Neural progenitor cell (in vitro differentiated cells): ENCODE measurements around the gene CSK. TPM values are rescaled to one million over a fixed set of nuclear protein-coding genes. Genes with fewer than 3 reads are reported as not detected.
A peak's percentile ranks its signal among the peaks of the same experiment; 100 is the strongest.

Experiments used
- DNase-seq: peaks from one replicate; pipeline ENCODE4 v3.0.0-alpha.2; 2016; ENCODE audit warnings: low spot score
- H2AFZ ChIP-seq: fragments of 200-600 bp; sonication (generic); replicated peaks from 2 replicates; pipeline ENCODE4 v1.6.1; 2016; ENCODE audit warnings: antibody characterized with exemption
- H3F3A ChIP-seq: fragments of 200-600 bp; sonication (generic); 2 replicates; pipeline ENCODE4 v1.6.1; 2016; ENCODE audit warnings: antibody characterized with exemption, low read depth
- H3K27ac ChIP-seq: fragments of 200-600 bp; sonication (generic); 2 replicates; pipeline ENCODE4 v1.5.1; 2016; ENCODE audit warnings: mild to moderate bottlenecking
- H3K27me3 ChIP-seq: fragments of 200-600 bp; sonication (generic); 2 replicates; pipeline ENCODE4 v1.6.1; 2016; ENCODE audit warnings: mild to moderate bottlenecking, moderate library complexity
- H3K36me3 ChIP-seq: fragments of 200-600 bp; sonication (generic); 2 replicates; pipeline ENCODE4 v1.5.1; 2016
- H3K4me1 ChIP-seq: fragments of 200-600 bp; sonication (generic); 2 replicates; pipeline ENCODE4 v1.6.1; 2016; ENCODE audit warnings: mixed run types
- H3K4me2 ChIP-seq: fragments of 200-600 bp; sonication (generic); 2 replicates; pipeline ENCODE4 v1.6.1; 2016
- H3K4me3 ChIP-seq: fragments of 200-600 bp; sonication (generic); 2 replicates; pipeline ENCODE4 v1.5.1; 2016
- H3K79me2 ChIP-seq: fragments of 200-600 bp; sonication (generic); 2 replicates; pipeline ENCODE4 v1.6.1; 2016; ENCODE audit warnings: low read depth
- H3K9ac ChIP-seq: fragments of 200-600 bp; sonication (generic); 2 replicates; pipeline ENCODE4 v1.6.1; 2016
- H3K9me3 ChIP-seq: fragments of 200-600 bp; sonication (generic); 2 replicates; pipeline ENCODE4 v1.5.1; 2016; ENCODE audit warnings: low read depth
- H4K20me1 ChIP-seq: fragments of 200-600 bp; sonication (generic); 2 replicates; pipeline ENCODE4 v1.6.1; 2016; ENCODE audit warnings: low read depth
- H3K27ac Mint-ChIP-seq: 3 replicates; pipeline ENCODE4 v1.8.0; 2021; ENCODE audit warnings: mixed read lengths
- H3K27me3 Mint-ChIP-seq: 2 replicates; pipeline ENCODE4 v1.8.0; 2022; ENCODE audit warnings: low read depth, mild to moderate bottlenecking, inconsistent platforms, moderate library complexity, mixed read lengths; ENCODE audit not compliant: insufficient read depth
- H3K36me3 Mint-ChIP-seq: 3 replicates; pipeline ENCODE4 v1.8.0; 2021; ENCODE audit warnings: mixed read lengths
- H3K4me1 Mint-ChIP-seq: 3 replicates; pipeline ENCODE4 v1.8.0; 2021; ENCODE audit warnings: mixed read lengths
- H3K4me3 Mint-ChIP-seq: 3 replicates; pipeline ENCODE4 v1.8.0; 2021; ENCODE audit warnings: mild to moderate bottlenecking, moderate library complexity, mixed read lengths
- H3K9me3 Mint-ChIP-seq: 3 replicates; pipeline ENCODE4 v1.8.0; 2020; ENCODE audit warnings: mixed read lengths
- CTCF ChIP-seq: fragments of 200-600 bp; sonication (generic); IDR thresholded peaks from 2 replicates; pipeline ENCODE4 v1.5.1; 2017; ENCODE audit warnings: antibody characterized with exemption, mild to moderate bottlenecking
- EZH2 ChIP-seq: fragments of 200-600 bp; sonication (generic); IDR thresholded peaks from 2 replicates; pipeline ENCODE4 v1.6.1; 2017; ENCODE audit warnings: antibody characterized with exemption, mild to moderate bottlenecking, moderate library complexity
- EZH2phosphoT487 ChIP-seq: fragments of 200-600 bp; sonication (generic); IDR thresholded peaks from 2 replicates; pipeline ENCODE4 v1.6.1; 2017; ENCODE audit warnings: antibody characterized with exemption
- total RNA-seq: library from RNA; depleted of rRNA; stranded (reverse); fragments of >200 nt; gene quantifications from 2 replicates; pipeline ENCODE4 v1.2.3, GENCODE V29; 2015; ENCODE audit warnings: low replicate concordance

Gene CSK
- total RNA-seq, 1 donor from 2014 or later, result 18.3 TPM

DNA sequence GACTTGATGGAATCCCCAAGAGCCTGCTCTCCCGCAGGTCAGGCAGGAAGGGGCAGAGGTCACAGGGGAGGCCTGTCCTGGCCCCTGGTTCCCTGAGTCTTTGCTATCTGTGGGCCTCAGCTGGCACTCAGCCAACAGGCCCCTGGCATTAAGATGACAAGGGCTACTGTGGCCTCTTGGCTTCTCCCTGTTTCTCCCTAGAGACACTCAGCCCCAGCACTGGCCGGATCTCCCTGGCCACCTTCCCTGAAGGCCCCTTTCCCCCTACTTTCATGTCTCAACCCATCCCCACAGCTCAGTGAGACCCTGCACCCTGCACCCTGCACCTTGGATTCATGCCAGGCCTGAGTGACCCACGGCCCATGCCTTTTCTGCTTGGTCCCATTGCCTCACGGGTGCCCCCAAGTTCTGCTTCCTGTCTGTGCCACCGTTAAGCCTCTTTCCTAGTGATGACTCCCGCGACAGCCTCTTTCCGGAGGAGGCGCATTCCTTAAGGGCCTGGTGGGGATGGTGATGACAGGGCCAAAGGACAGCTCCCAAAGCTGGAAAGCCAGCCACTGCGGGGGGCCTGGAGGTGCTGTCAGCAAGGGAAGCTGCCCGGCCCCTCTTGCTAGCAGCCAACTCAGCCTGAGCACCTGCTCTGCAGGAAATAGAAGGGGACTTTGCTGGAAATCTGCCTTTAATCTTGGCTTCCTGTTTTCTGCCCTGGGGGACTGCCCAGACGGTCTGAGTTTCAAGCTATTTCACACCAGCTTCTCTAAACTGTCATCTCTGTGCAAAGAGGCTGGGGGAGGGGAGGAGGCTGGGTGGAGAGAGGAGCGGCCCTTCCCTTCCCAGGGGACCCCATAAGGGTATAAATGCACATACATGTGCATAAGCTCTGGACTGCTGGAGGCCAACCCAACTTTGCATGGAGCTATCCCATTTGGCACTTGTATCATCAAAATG lies 4.8 kb upstream of the CSK start:
- H3K4me2 ChIP-seq, result no peak overlapping the region
- no peak overlapping the region for H3K27ac ChIP-seq
- H3K4me1 ChIP-seq, result peaks cover 24% of the 10 kb centered on the region
- no peaks in the 10 kb centered on the region for H3K36me3 Mint-ChIP-seq
- peaks cover 21% of the 10 kb centered on the region for H3K27me3 ChIP-seq
- H3K27ac Mint-ChIP-seq, result peak overlapping the region; percentile 18
- no peaks in the 10 kb centered on the region for H3K36me3 ChIP-seq
- H3K79me2 ChIP-seq, result no peaks in the 10 kb centered on the region
- TF ChIP-seq CTCF, result no peak
- TF ChIP-seq EZH2, result no peak
- TF ChIP-seq EZH2phosphoT487, result no peak
- H3K4me3 Mint-ChIP-seq, result peak overlapping the region; percentile 52
- H3K9me3 ChIP-seq, result no peaks in the 10 kb centered on the region
- H3K9ac ChIP-seq, result no peak overlapping the region
- no peak overlapping the region for H3K4me3 ChIP-seq
- H4K20me1 ChIP-seq, result no peaks in the 10 kb centered on the region
- peaks cover 23% of the 10 kb centered on the region for H3K27me3 Mint-ChIP-seq
- no peak overlapping the region for H2AFZ ChIP-seq
- DNase-seq, result peak; percentile 76
- H3K4me1 Mint-ChIP-seq, result peaks cover 75% of the 10 kb centered on the region
- no peaks in the 10 kb centered on the region for H3K9me3 Mint-ChIP-seq
- peaks cover 16% of the 10 kb centered on the region for H3F3A ChIP-seq

- Histone ChIP-seq H3K4me2 (no peak overlapping the region), H3K79me2 (peaks cover 7% of the 10 kb centered on the region), H3K4me1 (peaks cover 26% of the 10 kb centered on the region), H4K20me1 (peaks cover 5% of the 10 kb centered on the region), H3K36me3 (no peaks in the 10 kb centered on the region), H2AFZ (no peak overlapping the region), H3F3A (peaks cover 12% of the 10 kb centered on the region), H3K27ac (no peak overlapping the region), H3K4me3 (no peak overlapping the region), H3K9me3 (no peaks in the 10 kb centered on the region), H3K27me3 (peaks cover 21% of the 10 kb centered on the region), H3K9ac (no peak overlapping the region)
- Mint-ChIP-seq H3K36me3 (no peaks in the 10 kb centered on the region), H3K27me3 (peaks cover 21% of the 10 kb centered on the region), H3K4me3 (peak overlapping the region; percentile 50), H3K27ac (peak overlapping the region; percentile 77), H3K4me1 (peaks cover 69% of the 10 kb centered on the region), H3K9me3 (no peaks in the 10 kb centered on the region)
- DNase-seq, result no peak
- no peak for TF ChIP-seq EZH2phosphoT487
- no peak for TF ChIP-seq CTCF
- TF ChIP-seq EZH2, result no peak
Measured at GRCh38 chr15:74777769-74778598, 3.9 kb upstream of the CSK start.

DNA sequence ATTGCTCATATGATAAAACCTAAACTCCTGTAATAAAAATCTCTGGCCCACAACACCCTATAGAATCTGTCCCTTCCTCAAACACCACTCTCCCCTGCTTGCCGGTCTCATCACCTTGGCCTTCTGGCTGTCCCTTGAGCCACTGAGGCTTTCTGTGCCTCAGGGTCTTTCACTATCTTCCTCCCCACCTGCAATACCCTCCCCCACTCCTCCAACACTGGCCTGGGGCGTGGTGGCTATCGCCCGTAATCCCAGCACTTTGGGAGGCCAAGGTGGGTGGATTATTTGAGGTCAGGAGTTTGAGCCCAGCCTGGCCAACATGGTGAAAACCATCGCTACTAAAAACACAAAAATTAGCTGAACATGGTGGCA lies 3.3 kb upstream of the CSK start:
- no peak overlapping the region for H3K27ac Mint-ChIP-seq
- H3K9ac ChIP-seq, result no peak overlapping the region
- no peaks in the 10 kb centered on the region for H3K36me3 ChIP-seq
- peaks cover 21% of the 10 kb centered on the region for H3K27me3 ChIP-seq
- H2AFZ ChIP-seq, result no peak overlapping the region
- TF ChIP-seq CTCF (no peak), EZH2phosphoT487 (no peak), EZH2 (no peak)
- H4K20me1 ChIP-seq, result peaks cover 11% of the 10 kb centered on the region
- H3K4me2 ChIP-seq, result no peak overlapping the region
- H3K4me3 ChIP-seq, result no peak overlapping the region
- peaks cover 69% of the 10 kb centered on the region for H3K4me1 Mint-ChIP-seq
- H3K36me3 Mint-ChIP-seq, result no peaks in the 10 kb centered on the region
- H3K4me1 ChIP-seq, result peaks cover 26% of the 10 kb centered on the region
- peaks cover 21% of the 10 kb centered on the region for H3K27me3 Mint-ChIP-seq
- H3F3A ChIP-seq, result peaks cover 6% of the 10 kb centered on the region
- peaks cover 13% of the 10 kb centered on the region for H3K79me2 ChIP-seq
- no peaks in the 10 kb centered on the region for H3K9me3 ChIP-seq
- H3K27ac ChIP-seq, result no peak overlapping the region
- no peak overlapping the region for H3K4me3 Mint-ChIP-seq
- no peak for DNase-seq
- no peaks in the 10 kb centered on the region for H3K9me3 Mint-ChIP-seq
